VCaP (cell line): ENCODE results near the gene KIF4B.

Experiments
- H3K27ac ChIP-seq: fragments of 450-650 bp; 2 replicates; pipeline ENCODE4 v1.5.1; 2017
- CTCF ChIP-seq: fragments of 450-650 bp; conservative IDR thresholded peaks from 2 replicates; pipeline ENCODE4 v1.5.1; 2017; ENCODE audit warnings: mild to moderate bottlenecking, moderate library complexity

KIF4B gene

GRCh38 chr5:155066886-155067595, 53.5 kb downstream of the KIF4B start:
- H3K27ac ChIP-seq = no peak overlapping the region
- no peak for TF ChIP-seq CTCF
